BLaER1 (cell line): ENCODE measurements around the gene ACSL4.
A peak's percentile ranks its signal among the peaks of the same experiment; 100 is the strongest.

Experiments used
- H3K27ac ChIP-seq: shearing (Covaris generic); formaldehyde crosslinking; 2 replicates; pipeline ENCODE4 v1.8.1; 2022
- H3K27me3 ChIP-seq: shearing (Covaris generic); formaldehyde crosslinking; 2 replicates; pipeline ENCODE4 v1.8.1; 2022
- H3K36me3 ChIP-seq: shearing (Covaris generic); formaldehyde crosslinking; 2 replicates; pipeline ENCODE4 v1.8.1; 2022
- H3K4me1 ChIP-seq: shearing (Covaris generic); formaldehyde crosslinking; 2 replicates; pipeline ENCODE4 v1.8.1; 2022
- H3K4me2 ChIP-seq: shearing (Covaris generic); formaldehyde crosslinking; 2 replicates; pipeline ENCODE4 v1.8.1; 2022
- H3K4me3 ChIP-seq: shearing (Covaris generic); formaldehyde crosslinking; 2 replicates; pipeline ENCODE4 v1.8.1; 2022
- H3K9ac ChIP-seq: shearing (Covaris generic); formaldehyde crosslinking; 2 replicates; pipeline ENCODE4 v1.8.1; 2022
- H3K9me3 ChIP-seq: shearing (Covaris generic); formaldehyde crosslinking; 2 replicates; pipeline ENCODE4 v1.8.1; 2022
- H4K20me1 ChIP-seq: shearing (Covaris generic); formaldehyde crosslinking; 2 replicates; pipeline ENCODE4 v1.8.1; 2022
- Cebpa-rat ChIP-seq: shearing (Covaris generic); IDR thresholded peaks from 2 replicates; pipeline ENCODE4 v1.8.1; 2022

The ACSL4 gene

GRCh38 chrX:109709129-109709631 lies 23.9 kb downstream of the ACSL4 start:
- H3K27ac ChIP-seq: no peak overlapping the region
- H3K4me1 ChIP-seq: peaks cover 30% of the 10 kb centered on the region
- peak overlapping the region; percentile 13 for H3K4me2 ChIP-seq

GRCh38 chrX:109707720-109708119 lies 25.3 kb downstream of the ACSL4 start:
- Histone ChIP-seq H3K4me3 (no peak overlapping the region; the same call in 1 of the 2 replicates), H3K4me2 (peak overlapping the region; percentile 67), H3K9me3 (no peaks in the 10 kb centered on the region), H3K36me3 (0 out of 2 replicates have a peak, but pooled peaks cover 6% of the 10 kb centered on the region), H3K27ac (no peak overlapping the region), H3K9ac (no peak overlapping the region), H4K20me1 (peaks cover 99% of the 10 kb centered on the region), H3K4me1 (peaks cover 30% of the 10 kb centered on the region), H3K27me3 (peaks cover 93% of the 10 kb centered on the region)
- no peak for TF ChIP-seq Cebpa-rat

More at GRCh38 chrX:109709129-109709631, 23.9 kb downstream of the ACSL4 start:
- H4K20me1 ChIP-seq: peaks cover 100% of the 10 kb centered on the region
- peaks cover 92% of the 10 kb centered on the region for H3K27me3 ChIP-seq
- no peak for TF ChIP-seq Cebpa-rat
- H3K9me3 ChIP-seq: no peaks in the 10 kb centered on the region
- no peak overlapping the region for H3K9ac ChIP-seq
- H3K4me3 ChIP-seq: no peak overlapping the region
- H3K36me3 ChIP-seq: 0 out of 2 replicates have a peak, but pooled peaks cover 6% of the 10 kb centered on the region

- peaks cover 30% of the 10 kb centered on the region for H3K4me1 ChIP-seq
- no peak for TF ChIP-seq Cebpa-rat
- H3K9ac ChIP-seq: no peak overlapping the region
- peaks cover 99% of the 10 kb centered on the region for H4K20me1 ChIP-seq
- no peak overlapping the region; the same call in 1 of the 2 replicates for H3K4me3 ChIP-seq
- H3K27me3 ChIP-seq: peaks cover 93% of the 10 kb centered on the region
- H3K36me3 ChIP-seq: 0 out of 2 replicates have a peak, but pooled peaks cover 3% of the 10 kb centered on the region
- peak overlapping the region; percentile 67 for H3K4me2 ChIP-seq
- H3K27ac ChIP-seq: no peak overlapping the region
- H3K9me3 ChIP-seq: no peaks in the 10 kb centered on the region
Measured at GRCh38 chrX:109707319-109707718, 25.7 kb downstream of the ACSL4 start.

- H3K36me3 ChIP-seq: no peaks in the 10 kb centered on the region
- H3K4me2 ChIP-seq: no peak overlapping the region
- no peak overlapping the region for H3K4me3 ChIP-seq
- peaks cover 23% of the 10 kb centered on the region for H3K4me1 ChIP-seq
- no peak for TF ChIP-seq Cebpa-rat
- H3K27me3 ChIP-seq: peaks cover 73% of the 10 kb centered on the region
- H4K20me1 ChIP-seq: peaks cover 89% of the 10 kb centered on the region
- H3K9me3 ChIP-seq: no peaks in the 10 kb centered on the region
- no peak overlapping the region for H3K27ac ChIP-seq
- H3K9ac ChIP-seq: no peak overlapping the region
Measured at GRCh38 chrX:109704563-109704962, 28.5 kb downstream of the ACSL4 start.

- Histone ChIP-seq H4K20me1 (peaks cover 82% of the 10 kb centered on the region), H3K4me3 (no peak overlapping the region), H3K27me3 (peaks cover 64% of the 10 kb centered on the region), H3K27ac (no peak overlapping the region), H3K36me3 (no peaks in the 10 kb centered on the region; the same call in 1 of the 2 replicates), H3K9ac (no peak overlapping the region), H3K9me3 (no peaks in the 10 kb centered on the region), H3K4me1 (no peaks in the 10 kb centered on the region), H3K4me2 (no peak overlapping the region)
- no peak for TF ChIP-seq Cebpa-rat
Measured at GRCh38 chrX:109697855-109698254, 35.2 kb downstream of the ACSL4 start.

GRCh38 chrX:109696146-109696740 lies 36.8 kb downstream of the ACSL4 start:
- no peak for TF ChIP-seq Cebpa-rat
- Histone ChIP-seq H3K27ac (no peak overlapping the region), H4K20me1 (peaks cover 88% of the 10 kb centered on the region), H3K4me2 (no peak overlapping the region), H3K27me3 (peaks cover 67% of the 10 kb centered on the region), H3K9me3 (no peaks in the 10 kb centered on the region), H3K4me1 (no peaks in the 10 kb centered on the region), H3K4me3 (no peak overlapping the region), H3K9ac (no peak overlapping the region), H3K36me3 (no peaks in the 10 kb centered on the region; the same call in 1 of the 2 replicates)

- TF ChIP-seq Cebpa-rat: no peak
Measured at GRCh38 chrX:109695637-109696036, 37.4 kb downstream of the ACSL4 start.

GRCh38 chrX:109691752-109692151 lies 41.3 kb downstream of the ACSL4 start:
- H4K20me1 ChIP-seq: peaks cover 72% of the 10 kb centered on the region
- peaks cover 86% of the 10 kb centered on the region for H3K27me3 ChIP-seq
- H3K4me2 ChIP-seq: no peak overlapping the region

More at GRCh38 chrX:109695637-109696036, 37.4 kb downstream of the ACSL4 start:
- H4K20me1 ChIP-seq: peaks cover 87% of the 10 kb centered on the region
- no peak overlapping the region for H3K4me2 ChIP-seq
- no peak overlapping the region for H3K27ac ChIP-seq
- H3K4me1 ChIP-seq: no peaks in the 10 kb centered on the region
- no peak overlapping the region for H3K4me3 ChIP-seq
- peaks cover 67% of the 10 kb centered on the region for H3K27me3 ChIP-seq
- H3K36me3 ChIP-seq: no peaks in the 10 kb centered on the region; the same call in 1 of the 2 replicates
- no peaks in the 10 kb centered on the region for H3K9me3 ChIP-seq
- H3K9ac ChIP-seq: no peak overlapping the region

GRCh38 chrX:109691277-109691676 lies 41.8 kb downstream of the ACSL4 start:
- TF ChIP-seq Cebpa-rat: no peak
- Histone ChIP-seq H3K27ac (no peak overlapping the region), H3K4me1 (no peaks in the 10 kb centered on the region), H4K20me1 (peaks cover 72% of the 10 kb centered on the region), H3K9me3 (no peaks in the 10 kb centered on the region), H3K4me2 (no peak overlapping the region), H3K9ac (no peak overlapping the region), H3K4me3 (no peak overlapping the region), H3K27me3 (peaks cover 84% of the 10 kb centered on the region), H3K36me3 (no peaks in the 10 kb centered on the region; the same call in 1 of the 2 replicates)

More at GRCh38 chrX:109691752-109692151, 41.3 kb downstream of the ACSL4 start:
- Histone ChIP-seq H3K27ac (no peak overlapping the region), H3K4me3 (no peak overlapping the region), H3K9ac (no peak overlapping the region), H3K4me1 (no peaks in the 10 kb centered on the region), H3K9me3 (no peaks in the 10 kb centered on the region), H3K36me3 (no peaks in the 10 kb centered on the region; the same call in 1 of the 2 replicates)
- TF ChIP-seq Cebpa-rat: no peak

- TF ChIP-seq Cebpa-rat: no peak
Measured at GRCh38 chrX:109687903-109688302, 45.2 kb downstream of the ACSL4 start.

More at GRCh38 chrX:109687903-109688302, 45.2 kb downstream of the ACSL4 start:
- Histone ChIP-seq H3K9me3 (no peaks in the 10 kb centered on the region), H3K4me3 (no peak overlapping the region), H3K4me1 (no peaks in the 10 kb centered on the region), H3K4me2 (no peak overlapping the region), H3K36me3 (no peaks in the 10 kb centered on the region), H4K20me1 (peaks cover 74% of the 10 kb centered on the region), H3K27ac (no peak overlapping the region), H3K9ac (no peak overlapping the region), H3K27me3 (peaks cover 85% of the 10 kb centered on the region)
